ENCODE measurements around the gene CYP2S1. TPM values are rescaled to one million over a fixed set of nuclear protein-coding genes. Genes with fewer than 3 reads are reported as not detected.
A peak's percentile ranks its signal among the peaks of the same experiment; 100 is the strongest.
"Not testable (repeated sequence)": the region's sequence is repeated elsewhere in the genome, so short reads cannot be mapped to it uniquely, and the experiment has no call there.

CYP2S1 gene
- total and polyA plus RNA-seq, 2 donors: 0.99 to 4.3 TPM

DNA sequence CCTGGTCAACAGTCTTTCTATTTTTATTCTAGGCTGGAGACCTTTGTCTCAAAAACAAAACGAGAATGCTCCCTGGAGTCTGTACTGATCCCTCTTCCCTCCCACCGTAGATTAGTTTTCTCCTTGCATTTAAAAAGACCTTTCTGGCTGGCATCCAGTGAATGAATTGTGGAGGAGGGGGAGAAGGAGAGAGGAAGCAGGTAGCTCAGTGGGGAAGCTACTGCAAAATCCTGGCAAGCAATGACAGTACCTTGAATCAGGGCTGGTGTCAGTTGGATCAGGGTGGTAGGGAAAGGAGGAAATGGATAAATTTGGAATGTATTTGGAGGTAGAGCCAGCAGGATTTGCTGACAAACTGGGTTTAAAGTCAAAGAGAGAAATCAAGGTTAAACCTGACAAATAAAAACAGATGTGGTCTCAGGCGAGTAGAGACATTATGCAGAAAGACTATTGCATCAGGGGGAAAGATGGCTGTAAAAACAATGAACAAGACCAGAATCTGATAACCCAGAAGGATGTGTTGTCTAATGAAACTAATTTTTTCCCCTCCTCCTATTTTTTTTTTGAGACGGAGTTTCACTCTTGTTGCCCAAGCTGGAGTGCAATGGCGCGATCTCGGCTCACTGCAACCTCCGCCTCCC lies 3.5 kb upstream of the CYP2S1 start:
- H3K4me1 ChIP-seq (ENCODE audit: control insufficient read depth in 2 of 2, insufficient read depth in 2 of 2, low read length in 2 of 2): peaks cover 0 to 8% of the 10 kb centered on the region in 2 donors
- no peak overlapping the region for H3K4me3 ChIP-seq (ENCODE audit: low read length in 2 of 2)
- no peak for DNase-seq (ENCODE audit: low read depth in 6 of 9, low spot score in 9 of 9)
- H3K27ac ChIP-seq (ENCODE audit: low read depth in 1 of 2, low read length in 1 of 2): no peak overlapping the region
- 86% methylated on average over 8 of the region's 8 CpGs for WGBS
- H3K36me3 ChIP-seq (ENCODE audit: control insufficient read depth in 2 of 2, insufficient read depth in 2 of 2, low read length in 1 of 2): no peaks in the 10 kb centered on the region
- H3K27me3 ChIP-seq (ENCODE audit: control insufficient read depth in 2 of 2, insufficient read depth in 1 of 2, low read length in 1 of 2): peaks cover 21 to 31% of the 10 kb centered on the region in 2 donors
- no peaks in the 10 kb centered on the region for H3K9me3 ChIP-seq (ENCODE audit: control insufficient read depth in 2 of 2, insufficient read depth in 1 of 2, low read length in 1 of 2)

DNA sequence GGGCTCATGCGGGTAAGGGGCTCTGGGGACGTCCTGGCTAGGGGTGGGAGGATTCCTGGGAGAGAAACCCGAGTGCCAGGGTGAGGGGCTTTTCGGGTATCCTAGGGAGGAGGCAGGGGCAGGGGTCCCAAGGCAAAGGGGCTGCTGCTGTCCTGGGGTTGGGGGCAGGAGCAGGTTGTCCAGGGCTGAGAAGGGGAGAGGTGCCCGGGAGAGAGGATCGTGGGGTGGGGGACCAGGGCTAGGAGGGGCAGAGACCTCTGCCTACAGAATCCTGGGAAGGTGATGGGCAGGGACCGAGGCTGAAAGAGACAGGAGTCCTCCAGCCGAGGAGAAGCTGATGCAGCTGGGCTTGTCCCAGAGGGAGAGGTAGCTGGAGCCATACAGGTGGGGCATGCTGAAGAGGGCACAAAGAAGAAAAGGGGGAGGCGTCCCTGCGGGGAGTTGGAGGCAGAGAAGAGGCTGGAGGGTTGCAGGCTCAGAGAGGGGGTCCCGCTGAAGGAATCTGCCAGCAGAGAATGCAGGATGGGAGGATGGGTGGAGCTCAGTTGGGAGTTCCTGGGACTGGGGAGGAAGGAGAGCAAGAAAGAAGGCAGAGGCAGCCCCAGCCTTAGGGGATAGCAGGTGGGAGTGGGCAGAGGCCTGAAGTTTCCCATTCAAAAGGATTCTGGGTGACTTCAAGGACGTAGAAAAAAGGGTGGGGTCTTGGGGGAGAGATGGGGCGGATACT lies 574 bp downstream of the CYP2S1 start:
- Histone ChIP-seq H3K36me3 (ENCODE audit: control insufficient read depth in 2 of 2, insufficient read depth in 2 of 2, low read length in 1 of 2) (no peaks in the 10 kb centered on the region), H3K27ac (ENCODE audit: low read depth in 1 of 2, low read length in 1 of 2) (no peak overlapping the region), H3K27me3 (ENCODE audit: control insufficient read depth in 2 of 2, insufficient read depth in 1 of 2, low read length in 1 of 2) (peaks cover 21 to 42% of the 10 kb centered on the region in 2 donors), H3K4me3 (ENCODE audit: low read length in 2 of 2) (peak overlapping the region in 1 of 2 donors; percentile 10), H3K4me1 (ENCODE audit: control insufficient read depth in 2 of 2, insufficient read depth in 2 of 2, low read length in 2 of 2) (peaks cover 0 to 8% of the 10 kb centered on the region in 2 donors), H3K9me3 (ENCODE audit: control insufficient read depth in 2 of 2, insufficient read depth in 1 of 2, low read length in 1 of 2) (no peaks in the 10 kb centered on the region)
- WGBS: 42% methylated on average over 13 of the region's 13 CpGs
- no peak for DNase-seq (ENCODE audit: low read depth in 6 of 9, low spot score in 9 of 9)

DNA sequence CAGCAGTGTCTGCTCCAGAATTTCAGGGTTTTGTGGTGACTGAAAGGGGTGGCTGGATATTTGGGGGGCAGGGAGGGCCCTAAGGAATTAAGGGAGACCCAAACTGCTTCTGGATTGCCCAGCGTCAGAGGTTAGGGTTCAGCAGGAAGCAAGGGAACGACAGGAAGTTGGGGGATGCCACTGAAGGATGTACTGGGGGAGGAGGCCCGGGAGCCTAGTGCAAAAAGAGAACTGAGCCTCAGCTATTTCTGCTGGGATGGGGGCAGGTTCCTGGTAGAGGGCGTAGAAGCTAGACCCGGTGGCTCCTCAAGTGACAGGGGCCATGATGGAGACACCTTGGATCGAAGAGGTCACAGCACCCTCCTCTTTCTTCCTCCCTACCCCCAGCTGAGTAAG lies 1.1 kb downstream of the CYP2S1 start:
- Histone ChIP-seq H3K36me3 (ENCODE audit: control insufficient read depth in 2 of 2, insufficient read depth in 2 of 2, low read length in 1 of 2) (no peaks in the 10 kb centered on the region), H3K9me3 (ENCODE audit: control insufficient read depth in 2 of 2, insufficient read depth in 1 of 2, low read length in 1 of 2) (no peaks in the 10 kb centered on the region), H3K4me3 (ENCODE audit: low read length in 2 of 2) (no peak overlapping the region), H3K4me1 (ENCODE audit: control insufficient read depth in 2 of 2, insufficient read depth in 2 of 2, low read length in 2 of 2) (peaks cover 0 to 8% of the 10 kb centered on the region in 2 donors), H3K27me3 (ENCODE audit: control insufficient read depth in 2 of 2, insufficient read depth in 1 of 2, low read length in 1 of 2) (peaks cover 21 to 42% of the 10 kb centered on the region in 2 donors), H3K27ac (ENCODE audit: low read depth in 1 of 2, low read length in 1 of 2) (no peak overlapping the region)
- WGBS: 17% methylated on average over 6 of the region's 6 CpGs
- no peak for DNase-seq (ENCODE audit: low read depth in 6 of 9, low spot score in 9 of 9)

DNA sequence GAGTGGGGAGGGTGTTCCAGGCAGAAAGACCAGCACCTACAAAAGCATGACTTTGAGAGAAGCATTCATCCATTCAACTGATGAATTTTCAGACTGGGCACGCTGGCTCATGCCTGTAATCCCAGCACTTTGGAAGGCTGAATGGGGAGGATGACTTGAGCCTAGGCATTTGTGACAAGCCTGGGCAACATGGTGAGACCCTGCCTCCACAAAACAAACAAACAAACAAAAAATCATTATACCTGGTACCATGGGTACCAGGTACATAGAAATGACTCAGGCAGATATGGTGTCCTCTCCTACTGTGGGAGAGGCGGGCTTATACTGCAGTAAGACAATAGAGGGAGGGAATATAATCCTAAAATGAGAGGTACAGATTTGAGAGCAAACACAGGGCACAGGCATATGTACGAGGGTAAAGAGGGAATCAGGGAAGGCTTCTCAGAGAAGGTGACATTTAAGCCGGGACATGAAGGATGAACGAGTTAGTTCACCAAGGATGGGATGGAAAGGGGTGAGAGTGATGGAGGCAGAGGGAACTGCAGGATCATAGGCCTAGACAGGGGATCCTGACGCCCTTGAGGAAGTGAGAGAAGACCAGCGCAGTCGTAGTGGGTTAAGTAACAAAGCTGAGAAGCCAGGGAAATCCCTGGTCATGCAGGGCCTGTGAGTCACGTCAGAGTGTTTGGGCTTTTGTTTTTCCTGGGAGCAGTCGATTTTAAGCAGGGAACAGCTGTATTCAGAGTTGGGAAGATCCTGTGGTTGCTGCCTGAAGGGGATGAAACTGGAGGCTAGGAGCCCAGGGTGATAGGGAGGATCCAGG lies 2.9 kb downstream of the CYP2S1 start:
- H3K4me1 ChIP-seq (ENCODE audit: control insufficient read depth in 2 of 2, insufficient read depth in 2 of 2, low read length in 2 of 2): peaks cover 0 to 8% of the 10 kb centered on the region in 2 donors
- no peak for DNase-seq (ENCODE audit: low read depth in 6 of 9, low spot score in 9 of 9)
- 89% methylated on average over 10 of the region's 10 CpGs for WGBS
- H3K27ac ChIP-seq (ENCODE audit: low read depth in 1 of 2, low read length in 1 of 2): peak overlapping the region in 1 of 2 donors; percentile 43
- H3K9me3 ChIP-seq (ENCODE audit: control insufficient read depth in 2 of 2, insufficient read depth in 1 of 2, low read length in 1 of 2): no peaks in the 10 kb centered on the region
- H3K4me3 ChIP-seq (ENCODE audit: low read length in 2 of 2): no peak overlapping the region
- H3K27me3 ChIP-seq (ENCODE audit: control insufficient read depth in 2 of 2, insufficient read depth in 1 of 2, low read length in 1 of 2): peaks cover 21 to 42% of the 10 kb centered on the region in 2 donors
- no peaks in the 10 kb centered on the region for H3K36me3 ChIP-seq (ENCODE audit: control insufficient read depth in 2 of 2, insufficient read depth in 2 of 2, low read length in 1 of 2)

DNA sequence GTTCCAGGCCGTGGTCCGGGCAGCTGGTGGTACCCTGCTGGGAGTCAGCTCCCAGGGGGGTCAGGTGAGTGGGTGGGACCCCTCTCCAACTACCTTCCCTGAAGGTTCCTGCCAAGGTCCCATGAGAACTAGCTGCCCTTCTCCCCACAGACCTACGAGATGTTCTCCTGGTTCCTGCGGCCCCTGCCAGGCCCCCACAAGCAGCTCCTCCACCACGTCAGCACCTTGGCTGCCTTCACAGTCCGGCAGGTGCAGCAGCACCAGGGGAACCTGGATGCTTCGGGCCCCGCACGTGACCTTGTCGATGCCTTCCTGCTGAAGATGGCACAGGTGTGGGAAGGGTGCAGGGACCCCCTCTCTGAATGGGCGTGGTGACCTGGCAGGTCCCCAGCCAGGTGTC lies 5.5 kb downstream of the CYP2S1 start:
- no peak overlapping the region for H3K4me3 ChIP-seq (ENCODE audit: low read length in 2 of 2)
- H3K9me3 ChIP-seq (ENCODE audit: control insufficient read depth in 2 of 2, insufficient read depth in 1 of 2, low read length in 1 of 2): peaks cover 0 to 1% of the 10 kb centered on the region in 2 donors
- no peaks in the 10 kb centered on the region for H3K36me3 ChIP-seq (ENCODE audit: control insufficient read depth in 2 of 2, insufficient read depth in 2 of 2, low read length in 1 of 2)
- DNase-seq (ENCODE audit: low read depth in 6 of 9, low spot score in 9 of 9): no peak
- peaks cover 0 to 5% of the 10 kb centered on the region in 2 donors for H3K4me1 ChIP-seq (ENCODE audit: control insufficient read depth in 2 of 2, insufficient read depth in 2 of 2, low read length in 2 of 2)
- WGBS: 92% methylated on average over 11 of the region's 11 CpGs
- peaks cover 5 to 21% of the 10 kb centered on the region in 2 donors for H3K27me3 ChIP-seq (ENCODE audit: control insufficient read depth in 2 of 2, insufficient read depth in 1 of 2, low read length in 1 of 2)
- H3K27ac ChIP-seq (ENCODE audit: low read depth in 1 of 2, low read length in 1 of 2): no peak overlapping the region

DNA sequence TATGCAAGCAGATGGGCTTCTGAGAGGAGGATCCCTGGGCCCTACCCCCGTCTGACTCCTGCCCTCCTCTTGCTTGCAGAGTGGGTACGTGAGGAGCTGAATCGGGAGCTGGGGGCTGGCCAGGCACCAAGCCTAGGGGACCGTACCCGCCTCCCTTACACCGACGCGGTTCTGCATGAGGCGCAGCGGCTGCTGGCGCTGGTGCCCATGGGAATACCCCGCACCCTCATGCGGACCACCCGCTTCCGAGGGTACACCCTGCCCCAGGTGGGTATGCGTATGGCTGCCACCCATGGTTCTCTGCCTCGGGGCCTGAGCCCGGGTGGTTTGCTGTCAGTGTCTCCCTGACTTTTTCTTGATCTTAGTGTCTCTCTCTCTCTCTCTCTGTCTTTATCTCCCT lies 10.4 kb downstream of the CYP2S1 start:
- no peak for DNase-seq (ENCODE audit: low read depth in 6 of 9, low spot score in 9 of 9)
- Histone ChIP-seq H3K4me3 (ENCODE audit: low read length in 2 of 2) (no peak overlapping the region), H3K4me1 (ENCODE audit: control insufficient read depth in 2 of 2, insufficient read depth in 2 of 2, low read length in 2 of 2) (no peaks in the 10 kb centered on the region), H3K27me3 (ENCODE audit: control insufficient read depth in 2 of 2, insufficient read depth in 1 of 2, low read length in 1 of 2) (no peaks in the 10 kb centered on the region), H3K36me3 (ENCODE audit: control insufficient read depth in 2 of 2, insufficient read depth in 2 of 2, low read length in 1 of 2) (no peaks in the 10 kb centered on the region), H3K9me3 (ENCODE audit: control insufficient read depth in 2 of 2, insufficient read depth in 1 of 2, low read length in 1 of 2) (peaks cover 0 to 1% of the 10 kb centered on the region in 2 donors), H3K27ac (ENCODE audit: low read depth in 1 of 2, low read length in 1 of 2) (no peak overlapping the region)
- WGBS: 98% methylated on average over 18 of the region's 18 CpGs

DNA sequence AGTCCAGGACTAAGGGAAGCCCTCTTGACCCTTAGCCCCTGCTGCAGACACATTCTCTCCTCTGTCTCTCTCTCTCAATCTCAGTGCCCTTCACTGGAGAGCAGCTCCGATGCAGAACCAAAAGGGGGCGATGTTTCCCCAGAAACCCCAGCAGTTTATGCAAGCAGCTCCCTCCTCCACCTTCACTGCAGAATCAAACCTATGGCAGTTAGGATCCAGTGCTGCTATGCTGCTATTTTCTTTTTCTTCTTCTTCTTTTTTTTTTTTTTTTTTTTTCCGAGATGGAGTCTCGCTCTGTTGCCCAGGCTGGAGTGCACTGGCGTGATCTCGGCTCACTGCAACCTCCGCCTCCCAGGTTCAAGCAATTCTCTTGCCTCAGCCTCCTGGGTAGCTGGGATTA lies 11.3 kb downstream of the CYP2S1 start:
- H3K36me3 ChIP-seq (ENCODE audit: control insufficient read depth in 2 of 2, insufficient read depth in 2 of 2, low read length in 1 of 2); H3K27me3 ChIP-seq (ENCODE audit: control insufficient read depth in 2 of 2, insufficient read depth in 1 of 2, low read length in 1 of 2); H3K4me1 ChIP-seq (ENCODE audit: control insufficient read depth in 2 of 2, insufficient read depth in 2 of 2, low read length in 2 of 2); H3K9me3 ChIP-seq (ENCODE audit: control insufficient read depth in 2 of 2, insufficient read depth in 1 of 2, low read length in 1 of 2); H3K4me3 ChIP-seq (ENCODE audit: low read length in 2 of 2); H3K27ac ChIP-seq (ENCODE audit: low read depth in 1 of 2, low read length in 1 of 2): not testable (repeated sequence)
- WGBS: 36% methylated on average over 7 of the region's 7 CpGs
- peak; percentile 52 to 91 (median 77) for DNase-seq (ENCODE audit: low read depth in 6 of 9, low spot score in 9 of 9)

DNA sequence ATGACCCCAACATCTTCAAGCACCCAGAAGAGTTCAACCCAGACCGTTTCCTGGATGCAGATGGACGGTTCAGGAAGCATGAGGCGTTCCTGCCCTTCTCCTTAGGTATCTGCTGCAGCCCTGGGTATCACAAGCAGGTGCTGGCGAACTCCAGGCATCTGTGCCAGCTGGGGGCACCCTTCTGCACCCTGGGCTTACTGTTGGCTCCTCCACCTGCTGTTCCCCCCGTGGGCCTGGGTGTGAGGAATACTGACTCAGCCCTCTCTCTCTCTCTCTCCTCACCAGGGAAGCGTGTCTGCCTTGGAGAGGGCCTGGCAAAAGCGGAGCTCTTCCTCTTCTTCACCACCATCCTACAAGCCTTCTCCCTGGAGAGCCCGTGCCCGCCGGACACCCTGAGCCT lies 13.0 kb downstream of the CYP2S1 start:
- H3K27ac ChIP-seq (ENCODE audit: low read depth in 1 of 2, low read length in 1 of 2): no peak overlapping the region
- H3K4me3 ChIP-seq (ENCODE audit: low read length in 2 of 2): no peak overlapping the region
- 79% methylated on average over 10 of the region's 10 CpGs for WGBS
- no peaks in the 10 kb centered on the region for H3K36me3 ChIP-seq (ENCODE audit: control insufficient read depth in 2 of 2, insufficient read depth in 2 of 2, low read length in 1 of 2)
- H3K27me3 ChIP-seq (ENCODE audit: control insufficient read depth in 2 of 2, insufficient read depth in 1 of 2, low read length in 1 of 2): no peaks in the 10 kb centered on the region
- peaks cover 0 to 1% of the 10 kb centered on the region in 2 donors for H3K9me3 ChIP-seq (ENCODE audit: control insufficient read depth in 2 of 2, insufficient read depth in 1 of 2, low read length in 1 of 2)
- DNase-seq (ENCODE audit: low read depth in 6 of 9, low spot score in 9 of 9): peak in 1 of 9 donors; percentile 31
- no peaks in the 10 kb centered on the region for H3K4me1 ChIP-seq (ENCODE audit: control insufficient read depth in 2 of 2, insufficient read depth in 2 of 2, low read length in 2 of 2)

DNA sequence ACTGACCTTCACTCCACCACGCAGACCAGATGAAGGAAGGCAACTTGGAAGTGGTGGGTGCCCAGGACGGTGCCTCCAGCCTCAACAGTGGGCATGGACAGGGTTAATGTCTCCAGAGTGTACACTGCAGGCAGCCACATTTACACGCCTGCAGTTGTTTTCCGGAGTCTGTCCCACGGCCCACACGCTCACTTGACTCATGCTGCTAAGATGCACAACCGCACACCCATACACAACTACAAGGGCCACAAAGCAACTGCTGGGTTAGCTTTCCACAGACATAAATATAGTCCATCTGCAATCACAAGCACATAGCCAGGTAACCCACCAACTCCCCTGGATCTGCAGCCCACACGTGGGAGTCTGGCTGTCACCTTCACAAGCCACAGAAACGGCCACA lies 13.4 kb downstream of the CYP2S1 start:
- Histone ChIP-seq H3K4me3 (ENCODE audit: low read length in 2 of 2) (no peak overlapping the region), H3K27ac (ENCODE audit: low read depth in 1 of 2, low read length in 1 of 2) (no peak overlapping the region), H3K9me3 (ENCODE audit: control insufficient read depth in 2 of 2, insufficient read depth in 1 of 2, low read length in 1 of 2) (no peaks in the 10 kb centered on the region), H3K4me1 (ENCODE audit: control insufficient read depth in 2 of 2, insufficient read depth in 2 of 2, low read length in 2 of 2) (no peaks in the 10 kb centered on the region), H3K27me3 (ENCODE audit: control insufficient read depth in 2 of 2, insufficient read depth in 1 of 2, low read length in 1 of 2) (no peaks in the 10 kb centered on the region), H3K36me3 (ENCODE audit: control insufficient read depth in 2 of 2, insufficient read depth in 2 of 2, low read length in 1 of 2) (no peaks in the 10 kb centered on the region)
- WGBS: 94% methylated on average over 9 of the region's 9 CpGs
- no peak for DNase-seq (ENCODE audit: low read depth in 6 of 9, low spot score in 9 of 9)
